H1 (cell line): ENCODE results near the gene SEMA3F. TPM values are rescaled to one million over a fixed set of nuclear protein-coding genes. Genes with fewer than 3 reads are reported as not detected.

Source experiments
- CTCF ChIA-PET: fragments of 300-600 bp; sonication (Branson Sonifier 250); formaldehyde crosslinking; loops from one replicate; lab custom pipeline; 2021; ENCODE audit not compliant: partially characterized antibody; lab: Charles Lee
- POLR2A ChIA-PET: fragments of 300-600 bp; sonication (Branson Sonifier 250); formaldehyde crosslinking; loops from one replicate; lab custom pipeline; 2021; ENCODE audit warnings: inconsistent platforms; ENCODE audit not compliant: partially characterized antibody; lab: Charles Lee
- DNase-seq, 2 experiments: peaks; one replicate each; pipeline versions ENCODE4 v3.0.0 to v3.0.0-alpha.2; 2010 to 2022; ENCODE audit warnings: low spot score in 2 of 2, low read depth in 1 of 2, mixed read lengths in 1 of 2
- FAIRE-seq: peaks from 2 replicates; lab custom pipeline; 2011; peaks lifted over from hg19 to GRCh38; lab: Jason Lieb, UNC
- H2AFZ ChIP-seq: 2 replicates; pipeline ENCODE4 v1.8.1; 2012; ENCODE audit warnings: low read length, inconsistent platforms
- H2AK5ac ChIP-seq: 2 replicates; pipeline ENCODE4 v1.6.1; 2013; ENCODE audit warnings: low read depth, low read length
- H2BK120ac ChIP-seq: replicated peaks from 2 replicates; pipeline ENCODE3; 2013; ENCODE audit warnings: low read depth, low read length, inconsistent platforms
- H2BK12ac ChIP-seq: 2 replicates; pipeline ENCODE4 v1.6.1; 2013; ENCODE audit warnings: low read depth, low read length
- H2BK15ac ChIP-seq: 2 replicates; pipeline ENCODE4 v1.6.1; 2013; ENCODE audit warnings: low read length
- H2BK20ac ChIP-seq: 2 replicates; pipeline ENCODE4 v1.6.1; 2013; ENCODE audit warnings: low read length
- H2BK5ac ChIP-seq: 2 replicates; pipeline ENCODE4 v1.6.1; 2013; ENCODE audit warnings: low read depth, low read length
- H3K14ac ChIP-seq: 2 replicates; pipeline ENCODE4 v1.6.1; 2013; ENCODE audit warnings: inconsistent platforms; ENCODE audit not compliant: insufficient read length
- H3K18ac ChIP-seq: 2 replicates; pipeline ENCODE4 v1.6.1; 2013; ENCODE audit warnings: low read length; ENCODE audit errors: extremely low read depth
- H3K23ac ChIP-seq: 2 replicates; pipeline ENCODE4 v1.6.1; 2013; ENCODE audit warnings: inconsistent platforms; ENCODE audit not compliant: insufficient read length
- H3K23me2 ChIP-seq: 2 replicates; pipeline ENCODE4 v1.6.1; 2013; ENCODE audit warnings: low read depth, low read length
- H3K27ac ChIP-seq: 2 replicates; pipeline ENCODE4 v1.6.1; 2011; ENCODE audit warnings: low read depth, low read length, inconsistent platforms
- H3K27me3 ChIP-seq, 4 experiments: replicated peaks in 1 of 4; 1 replicate in 1 of 4; 2 replicates in 3 of 4; pipeline versions ENCODE4 v1.6.1 to v1.8.1; 2011 to 2013; ENCODE audit warnings: low read length in 3 of 4, mild to moderate bottlenecking in 3 of 4, inconsistent platforms in 2 of 4, mixed read lengths in 2 of 4, moderate library complexity in 1 of 4; ENCODE audit not compliant: control insufficient read depth in 3 of 4, insufficient read depth in 3 of 4; ENCODE audit errors: extremely low read depth in 1 of 4
- H3K36me3 ChIP-seq, 4 experiments: 2 replicates each; pipeline versions ENCODE4 v1.6.1 to v1.8.1; 2011 to 2013; ENCODE audit warnings: mild to moderate bottlenecking in 4 of 4, low read length in 3 of 4, moderate library complexity in 2 of 4, control low read depth in 1 of 4, inconsistent platforms in 1 of 4; ENCODE audit not compliant: insufficient read depth in 4 of 4, control insufficient read depth in 2 of 4
- H3K4ac ChIP-seq: replicated peaks from 2 replicates; pipeline ENCODE3; 2013; ENCODE audit warnings: low read length, low read depth, mixed read lengths, inconsistent platforms; ENCODE audit not compliant: insufficient read length
- H3K4me1 ChIP-seq, 4 experiments: replicated peaks in 1 of 4; 1 replicate in 1 of 4; 2 replicates in 3 of 4; pipeline versions ENCODE4 v1.6.1 to v1.8.1; 2011 to 2013; ENCODE audit warnings: low read length in 3 of 4, inconsistent platforms in 2 of 4, mixed read lengths in 1 of 4; ENCODE audit not compliant: insufficient read depth in 4 of 4, control insufficient read depth in 3 of 4
- H3K4me2 ChIP-seq, 2 experiments: 2 replicates each; pipeline versions ENCODE4 v1.6.1 to v1.8.1; 2011 to 2013; ENCODE audit warnings: low read depth in 2 of 2, low read length in 2 of 2, control low read depth in 1 of 2, inconsistent platforms in 1 of 2, mild to moderate bottlenecking in 1 of 2; ENCODE audit not compliant: insufficient read depth in 1 of 2
- H3K4me3 ChIP-seq, 4 experiments: fragments of 200-600, 300-600 bp in 1 of 4; sonication (generic), shearing (Covaris generic), sonication (Bioruptor Twin) in 1 of 4; 2 replicates each; pipeline versions ENCODE4 v1.5.1 to v1.8.1; 2011 to 2016; ENCODE audit warnings: low read length in 4 of 4, low read depth in 3 of 4, control low read depth in 2 of 4, inconsistent platforms in 2 of 4, mild to moderate bottlenecking in 2 of 4, mixed read lengths in 1 of 4, moderate library complexity in 1 of 4; ENCODE audit not compliant: insufficient read depth in 2 of 4; ENCODE audit errors: extremely low read depth in 1 of 4
- H3K56ac ChIP-seq: replicated peaks from 2 replicates; pipeline ENCODE3; 2013; ENCODE audit warnings: low read depth, mild to moderate bottlenecking, mixed read lengths, low read length, inconsistent platforms; ENCODE audit not compliant: insufficient read length
- H3K79me1 ChIP-seq: 2 replicates; pipeline ENCODE4 v1.6.1; 2013; ENCODE audit warnings: low read depth, low read length, control low read depth
- H3K79me2 ChIP-seq, 2 experiments: 2 replicates each; pipeline versions ENCODE4 v1.6.1 to v1.8.1; 2012 to 2013; ENCODE audit warnings: low read length in 2 of 2, mild to moderate bottlenecking in 2 of 2, inconsistent platforms in 1 of 2; ENCODE audit not compliant: insufficient read depth in 2 of 2, control insufficient read depth in 1 of 2
- H3K9ac ChIP-seq, 4 experiments: replicated peaks in 1 of 4; 1 replicate in 1 of 4; 2 replicates in 3 of 4; pipeline versions ENCODE4 v1.6.1 to v1.8.1; 2011 to 2013; ENCODE audit warnings: low read depth in 3 of 4, low read length in 3 of 4, control low read depth in 2 of 4, mild to moderate bottlenecking in 2 of 4, moderate library complexity in 2 of 4, inconsistent platforms in 1 of 4; ENCODE audit errors: extremely low read depth in 1 of 4
- H3K9me3 ChIP-seq, 2 experiments: 2 replicates each; pipeline versions ENCODE4 v1.6.1 to v1.8.1; 2012 to 2013; ENCODE audit warnings: mild to moderate bottlenecking in 2 of 2, moderate library complexity in 2 of 2, control low read depth in 1 of 2, inconsistent platforms in 1 of 2, low read depth in 1 of 2, low read length in 1 of 2, mixed read lengths in 1 of 2; ENCODE audit not compliant: insufficient read depth in 2 of 2
- H4K20me1 ChIP-seq, 2 experiments: replicated peaks in 1 of 2; 2 replicates each; pipeline versions ENCODE3 to v1.8.1; 2011 to 2013; ENCODE audit warnings: inconsistent platforms in 2 of 2, low read length in 2 of 2, mild to moderate bottlenecking in 1 of 2; ENCODE audit not compliant: insufficient read depth in 2 of 2, control insufficient read depth in 1 of 2
- H4K5ac ChIP-seq: 2 replicates; pipeline ENCODE4 v1.6.1; 2013; ENCODE audit warnings: low read length, low read depth, mixed read lengths, inconsistent platforms; ENCODE audit not compliant: insufficient read length
- H4K8ac ChIP-seq: 2 replicates; pipeline ENCODE4 v1.8.0; 2013; ENCODE audit warnings: mild to moderate bottlenecking, moderate library complexity, low read length, inconsistent platforms; ENCODE audit not compliant: insufficient read depth; ENCODE audit errors: extremely low read depth
- H4K91ac ChIP-seq: replicated peaks from 2 replicates; pipeline ENCODE3; 2013; ENCODE audit warnings: low read length, mixed read lengths, inconsistent platforms; ENCODE audit not compliant: insufficient read length
- BRCA1 ChIP-seq: IDR thresholded peaks from 2 replicates; pipeline ENCODE4 v1.6.1; 2012; ENCODE audit warnings: low read depth, low read length, improper control_type of control experiment
- NANOG ChIP-seq: IDR thresholded peaks from 2 replicates; pipeline ENCODE4 v1.6.1; 2011; ENCODE audit warnings: low read length, low read depth, mild to moderate bottlenecking, inconsistent platforms; ENCODE audit not compliant: insufficient read depth, poor library complexity, severe bottlenecking
- POU5F1 ChIP-seq: IDR thresholded peaks from 2 replicates; pipeline ENCODE4 v1.6.1; 2011; ENCODE audit warnings: low read depth, mild to moderate bottlenecking, low read length, moderate library complexity
- TAF1 ChIP-seq: IDR thresholded peaks from 2 replicates; pipeline ENCODE4 v1.6.1; 2011; ENCODE audit warnings: mild to moderate bottlenecking, low read depth, low read length
- TCF12 ChIP-seq: IDR thresholded peaks from 2 replicates; pipeline ENCODE4 v1.6.1; 2011; ENCODE audit warnings: low read depth, mild to moderate bottlenecking, low read length
- YY1 ChIP-seq: IDR thresholded peaks from 2 replicates; pipeline ENCODE4 v1.6.1; 2011; ENCODE audit warnings: low read depth, mild to moderate bottlenecking, low read length
- WGBS, 2 experiments: shearing (Covaris generic) in 1 of 2; methylation state at CpG; one replicate each; pipeline versions ENCODE4 v1.1.6 to v1.1.7; 2013 to 2015; ENCODE audit warnings: low lambda C conversion rate in 2 of 2, mixed read lengths in 2 of 2, inconsistent platforms in 1 of 2, low coverage in 1 of 2, missing lambda C conversion rate in 1 of 2; ENCODE audit not compliant: insufficient replicate concordance in 2 of 2, insufficient coverage in 1 of 2, insufficient read length in 1 of 2; ENCODE audit errors: extremely low coverage in 1 of 2, missing lambda C conversion rate in 1 of 2; 5-methylcytosine and 5-hydroxymethylcytosine counted together
- polyA plus RNA-seq, 7 experiments: library from polyadenylated mRNA; depleted of rRNA in 3 of 7; stranded (reverse) in 5 of 7; unstranded in 2 of 7; fragments of >200 nt in 5 of 7; fragments of 200-250 nt in 2 of 7; gene quantifications; 1 replicate in 5 of 7; 2 replicates in 1 of 7; 4 replicates in 1 of 7; pipeline versions ENCODE4 v1.2.1 to v1.2.3, GENCODE V29; 2011 to 2013; ENCODE audit warnings: missing spikeins in 2 of 7, mixed read lengths in 2 of 7
- total RNA-seq: library from RNA; stranded (reverse); fragmentation: NEBNext Ultra II Directional; extraction: Animal tissue kit (Norgen Biotek cat#: 25700); gene quantifications from 2 replicates; pipeline ENCODE4 v1.2.1, GENCODE V29; 2021

SEMA3F gene
- total and polyA plus RNA-seq, 2 of the 8 experiments (the other 6 are each of a cell fraction or from before 2014, with no cell fraction given), result 20.3 to 37.0 TPM

DNA sequence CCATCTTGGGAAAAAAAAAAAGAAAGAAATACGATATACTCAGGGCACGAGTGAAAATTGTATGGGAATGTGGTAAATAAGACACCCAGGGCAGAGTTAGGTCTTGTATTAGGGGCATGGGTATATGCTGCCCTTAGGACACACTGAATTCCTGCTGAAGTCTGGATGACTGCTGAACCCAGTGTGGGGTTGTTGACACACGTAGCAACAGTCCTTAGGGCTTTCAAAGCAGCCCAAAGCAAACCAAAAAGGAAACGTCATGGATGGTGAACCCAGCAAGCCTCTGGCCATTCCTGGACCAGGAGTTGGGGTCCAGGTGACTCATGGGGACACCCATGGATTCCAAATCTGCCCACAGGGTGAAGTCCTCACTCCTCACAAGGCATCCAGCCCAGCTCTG lies 27.1 kb upstream of the SEMA3F start:
- no peaks in the 10 kb centered on the region for H3K79me2 ChIP-seq
- 92% methylated on average over 4 of the region's 4 CpGs; no CpG with 5 or more reads in 1 of the 2 experiments for WGBS, 2 experiments
- POLR2A ChIA-PET, result interaction anchor here (2.0 kb wide), 1 partner anchor 29 kb away, joined by 9 read pairs; no protein-coding TSS in a partner anchor

More for the DNA sequence above, 27.1 kb upstream of the SEMA3F start:
- no peak overlapping the region for H2BK12ac ChIP-seq
- H2AFZ ChIP-seq, result no peak overlapping the region
- H3K4ac ChIP-seq, result no peak overlapping the region
- no peak overlapping the region for H3K9ac ChIP-seq
- H2BK5ac ChIP-seq, result no peak overlapping the region; the same call in 1 of the 2 replicates
- no peaks in the 10 kb centered on the region for H3K79me1 ChIP-seq
- no peak overlapping the region for H2BK20ac ChIP-seq
- peak overlapping the region; percentile 17 for H4K91ac ChIP-seq
- no peak overlapping the region for H3K18ac ChIP-seq
- no peak overlapping the region for H3K56ac ChIP-seq
- no peak overlapping the region for H2AK5ac ChIP-seq
- FAIRE-seq, result no peak
- no peak overlapping the region for H3K4me3 ChIP-seq
- no peak overlapping the region for H3K23ac ChIP-seq
- no peak overlapping the region for H3K27ac ChIP-seq
- no peaks in the 10 kb centered on the region for H4K20me1 ChIP-seq
- CTCF ChIA-PET, result interaction anchor here (3.0 to 20.9 kb wide), 3 partner anchors 10 to 59 kb away, joined by 14 to 591 read pairs (median 21); partner anchors contain the start of gene GNAT1
- H4K8ac ChIP-seq, result no peak overlapping the region
- H3K14ac ChIP-seq, result no peak overlapping the region
- no peaks in the 10 kb centered on the region for H3K27me3 ChIP-seq
- no peak overlapping the region for H2BK120ac ChIP-seq
- H3K9me3 ChIP-seq, result no peaks in the 10 kb centered on the region
- H2BK15ac ChIP-seq, result peak overlapping the region; percentile 19; the same call in 1 of the 2 replicates
- no peaks in the 10 kb centered on the region for H3K23me2 ChIP-seq
- H3K4me2 ChIP-seq, result no peak overlapping the region
- TF ChIP-seq BRCA1, result no peak
- TF ChIP-seq TAF1, result no peak
- TF ChIP-seq POU5F1, result no peak
- no peak for TF ChIP-seq NANOG
- TF ChIP-seq YY1, result no peak
- no peak for TF ChIP-seq TCF12
- TF ChIP-seq, all 59 proteins: peak for 0
- no peak overlapping the region for H4K5ac ChIP-seq
- H3K4me1 ChIP-seq, result peaks cover 4 to 32% (median 23%) of the 10 kb centered on the region in 4 experiments
- H3K36me3 ChIP-seq, result no peaks in the 10 kb centered on the region
- no peak for DNase-seq
